HuH-7 (cell line): ENCODE measurements around the gene KCNMA1.
"Not testable (repeated sequence)": the region's sequence is repeated elsewhere in the genome, so short reads cannot be mapped to it uniquely, and the experiment has no call there.

Source experiments
- DNase-seq: peaks from one replicate; pipeline ENCODE4 v3.0.0; 2011; ENCODE audit warnings: low spot score

Gene KCNMA1

GRCh38 chr10:77661674-77662073 is 24.1 kb upstream of the KCNMA1 start:
- DNase-seq, result no peak

GRCh38 chr10:77661100-77661499 is 23.5 kb upstream of the KCNMA1 start:
- no peak for DNase-seq

GRCh38 chr10:77659046-77659670 is 21.6 kb upstream of the KCNMA1 start:
- DNase-seq, result not testable (repeated sequence)

- DNase-seq, result no peak
These were observed 15.6 kb upstream of the KCNMA1 start for GRCh38 chr10:77653210-77653609.

- peak; percentile 21 for DNase-seq
These were observed 12.0 kb upstream of the KCNMA1 start for GRCh38 chr10:77649333-77650331.

- DNase-seq, result no peak
These were observed 10.9 kb upstream of the KCNMA1 start for GRCh38 chr10:77648472-77648871.

GRCh38 chr10:77647543-77648293 is 10.1 kb upstream of the KCNMA1 start:
- no peak for DNase-seq

GRCh38 chr10:77644557-77645243 is 7.1 kb upstream of the KCNMA1 start:
- DNase-seq, result no peak

- peak; percentile 34 for DNase-seq
These were observed 6.3 kb upstream of the KCNMA1 start for GRCh38 chr10:77643795-77644468.

GRCh38 chr10:77641788-77642397 is 4.3 kb upstream of the KCNMA1 start:
- DNase-seq, result peak; percentile 68

- no peak for DNase-seq
These were observed 3.7 kb upstream of the KCNMA1 start for GRCh38 chr10:77641344-77641743.

GRCh38 chr10:77640167-77640566 is 2.6 kb upstream of the KCNMA1 start:
- DNase-seq, result no peak

GRCh38 chr10:77639756-77640155 is 2.1 kb upstream of the KCNMA1 start:
- DNase-seq, result no peak

- DNase-seq, result no peak
These were observed 903 bp upstream of the KCNMA1 start for GRCh38 chr10:77638321-77639101.

- DNase-seq, result no peak
These were observed 559 bp downstream of the KCNMA1 start for GRCh38 chr10:77636967-77637531.

- DNase-seq, result no peak
These were observed 1.2 kb downstream of the KCNMA1 start for GRCh38 chr10:77636282-77636966.

GRCh38 chr10:77635402-77636227 is 2.0 kb downstream of the KCNMA1 start:
- no peak for DNase-seq

GRCh38 chr10:77634939-77635338 is 2.7 kb downstream of the KCNMA1 start:
- no peak for DNase-seq
